ENCODE results near the gene COX5B.
A peak's percentile ranks its signal among the peaks of the same experiment; 100 is the strongest.
"Not testable (repeated sequence)": the region's sequence is repeated elsewhere in the genome, so short reads cannot be mapped to it uniquely, and the experiment has no call there.

COX5B gene

GRCh38 chr2:97618939-97619827, 26.7 kb upstream of the COX5B start:
- H3K4me1 ChIP-seq (ENCODE audit: control insufficient read depth in 5 of 5, insufficient read depth in 5 of 5, low read length in 5 of 5); H3K27me3 ChIP-seq (ENCODE audit: control insufficient read depth in 5 of 5, insufficient read depth in 4 of 5, low read length in 5 of 5); H3K27ac ChIP-seq (ENCODE audit: low read depth, low read length); H3K9me3 ChIP-seq (ENCODE audit: control insufficient read depth in 5 of 5, low read length in 5 of 5); H3K4me3 ChIP-seq (ENCODE audit: low read depth in 1 of 5, low read length in 5 of 5); H3K36me3 ChIP-seq (ENCODE audit: control insufficient read depth in 5 of 5, insufficient read depth in 5 of 5, low read length in 5 of 5); H3K9ac ChIP-seq (ENCODE audit: low read length in 5 of 5): not testable (repeated sequence)

- H3K9ac ChIP-seq (ENCODE audit: low read length in 5 of 5); H3K4me1 ChIP-seq (ENCODE audit: control insufficient read depth in 5 of 5, insufficient read depth in 5 of 5, low read length in 5 of 5); H3K36me3 ChIP-seq (ENCODE audit: control insufficient read depth in 5 of 5, insufficient read depth in 5 of 5, low read length in 5 of 5); H3K4me3 ChIP-seq (ENCODE audit: low read depth in 1 of 5, low read length in 5 of 5); H3K9me3 ChIP-seq (ENCODE audit: control insufficient read depth in 5 of 5, low read length in 5 of 5); H3K27ac ChIP-seq (ENCODE audit: low read depth, low read length); H3K27me3 ChIP-seq (ENCODE audit: control insufficient read depth in 5 of 5, insufficient read depth in 4 of 5, low read length in 5 of 5): not testable (repeated sequence)
Measured at GRCh38 chr2:97620492-97620891, 25.4 kb upstream of the COX5B start.

GRCh38 chr2:97622976-97623375, 22.9 kb upstream of the COX5B start:
- not testable (repeated sequence) for H3K27ac ChIP-seq (ENCODE audit: low read depth, low read length); H3K9me3 ChIP-seq (ENCODE audit: control insufficient read depth in 5 of 5, low read length in 5 of 5); H3K4me1 ChIP-seq (ENCODE audit: control insufficient read depth in 5 of 5, insufficient read depth in 5 of 5, low read length in 5 of 5); H3K4me3 ChIP-seq (ENCODE audit: low read depth in 1 of 5, low read length in 5 of 5); H3K36me3 ChIP-seq (ENCODE audit: control insufficient read depth in 5 of 5, insufficient read depth in 5 of 5, low read length in 5 of 5); H3K27me3 ChIP-seq (ENCODE audit: control insufficient read depth in 5 of 5, insufficient read depth in 4 of 5, low read length in 5 of 5); H3K9ac ChIP-seq (ENCODE audit: low read length in 5 of 5)

- not testable (repeated sequence) for H3K9ac ChIP-seq (ENCODE audit: low read length in 5 of 5); H3K4me3 ChIP-seq (ENCODE audit: low read depth in 1 of 5, low read length in 5 of 5); H3K27ac ChIP-seq (ENCODE audit: low read depth, low read length); H3K36me3 ChIP-seq (ENCODE audit: control insufficient read depth in 5 of 5, insufficient read depth in 5 of 5, low read length in 5 of 5); H3K4me1 ChIP-seq (ENCODE audit: control insufficient read depth in 5 of 5, insufficient read depth in 5 of 5, low read length in 5 of 5); H3K9me3 ChIP-seq (ENCODE audit: control insufficient read depth in 5 of 5, low read length in 5 of 5); H3K27me3 ChIP-seq (ENCODE audit: control insufficient read depth in 5 of 5, insufficient read depth in 4 of 5, low read length in 5 of 5)
Measured at GRCh38 chr2:97625354-97626048, 20.4 kb upstream of the COX5B start.

GRCh38 chr2:97626049-97626430, 19.8 kb upstream of the COX5B start:
- not testable (repeated sequence) for H3K9ac ChIP-seq (ENCODE audit: low read length in 5 of 5); H3K27me3 ChIP-seq (ENCODE audit: control insufficient read depth in 5 of 5, insufficient read depth in 4 of 5, low read length in 5 of 5); H3K4me3 ChIP-seq (ENCODE audit: low read depth in 1 of 5, low read length in 5 of 5); H3K9me3 ChIP-seq (ENCODE audit: control insufficient read depth in 5 of 5, low read length in 5 of 5); H3K4me1 ChIP-seq (ENCODE audit: control insufficient read depth in 5 of 5, insufficient read depth in 5 of 5, low read length in 5 of 5); H3K36me3 ChIP-seq (ENCODE audit: control insufficient read depth in 5 of 5, insufficient read depth in 5 of 5, low read length in 5 of 5); H3K27ac ChIP-seq (ENCODE audit: low read depth, low read length)

- Histone ChIP-seq H3K27ac (ENCODE audit: low read depth, low read length) (no peak overlapping the region), H3K9ac (ENCODE audit: low read length in 5 of 5) (no peak overlapping the region), H3K4me1 (ENCODE audit: control insufficient read depth in 5 of 5, insufficient read depth in 5 of 5, low read length in 5 of 5) (peaks cover 2 to 23% (median 19%) of the 10 kb centered on the region in 5 donors), H3K4me3 (ENCODE audit: low read depth in 1 of 5, low read length in 5 of 5) (no peak overlapping the region), H3K27me3 (ENCODE audit: control insufficient read depth in 5 of 5, insufficient read depth in 4 of 5, low read length in 5 of 5) (no peaks in the 10 kb centered on the region), H3K36me3 (ENCODE audit: control insufficient read depth in 5 of 5, insufficient read depth in 5 of 5, low read length in 5 of 5) (peaks cover 11 to 22% (median 20%) of the 10 kb centered on the region in 5 donors), H3K9me3 (ENCODE audit: control insufficient read depth in 5 of 5, low read length in 5 of 5) (no peaks in the 10 kb centered on the region)
Measured at GRCh38 chr2:97644023-97644717, 1.7 kb upstream of the COX5B start.

GRCh38 chr2:97645112-97645694, 659 bp upstream of the COX5B start:
- peaks cover 2 to 23% (median 19%) of the 10 kb centered on the region in 5 donors for H3K4me1 ChIP-seq (ENCODE audit: control insufficient read depth in 5 of 5, insufficient read depth in 5 of 5, low read length in 5 of 5)
- H3K36me3 ChIP-seq (ENCODE audit: control insufficient read depth in 5 of 5, insufficient read depth in 5 of 5, low read length in 5 of 5): peaks cover 14 to 29% (median 27%) of the 10 kb centered on the region in 5 donors
- peak overlapping the region; percentile 87 for H3K27ac ChIP-seq (ENCODE audit: low read depth, low read length)
- peak overlapping the region; percentile 73 to 96 (median 91) for H3K4me3 ChIP-seq (ENCODE audit: low read depth in 1 of 5, low read length in 5 of 5)
- no peaks in the 10 kb centered on the region for H3K27me3 ChIP-seq (ENCODE audit: control insufficient read depth in 5 of 5, insufficient read depth in 4 of 5, low read length in 5 of 5)
- peak overlapping the region; percentile 75 to 99 (median 81) for H3K9ac ChIP-seq (ENCODE audit: low read length in 5 of 5)
- H3K9me3 ChIP-seq (ENCODE audit: control insufficient read depth in 5 of 5, low read length in 5 of 5): no peaks in the 10 kb centered on the region

- Histone ChIP-seq H3K9me3 (ENCODE audit: control insufficient read depth in 5 of 5, low read length in 5 of 5) (no peaks in the 10 kb centered on the region), H3K9ac (ENCODE audit: low read length in 5 of 5) (peak overlapping the region in 3 of 5 donors; percentile 96 to 99 (median 99)), H3K36me3 (ENCODE audit: control insufficient read depth in 5 of 5, insufficient read depth in 5 of 5, low read length in 5 of 5) (peaks cover 18 to 36% (median 33%) of the 10 kb centered on the region in 5 donors), H3K4me3 (ENCODE audit: low read depth in 1 of 5, low read length in 5 of 5) (peak overlapping the region; percentile 63 to 99 (median 94)), H3K27ac (ENCODE audit: low read depth, low read length) (peak overlapping the region; percentile 90), H3K4me1 (ENCODE audit: control insufficient read depth in 5 of 5, insufficient read depth in 5 of 5, low read length in 5 of 5) (peaks cover 2 to 23% (median 19%) of the 10 kb centered on the region in 5 donors), H3K27me3 (ENCODE audit: control insufficient read depth in 5 of 5, insufficient read depth in 4 of 5, low read length in 5 of 5) (no peaks in the 10 kb centered on the region)
Measured at GRCh38 chr2:97646977-97647376, 1.1 kb downstream of the COX5B start.

- Histone ChIP-seq H3K9ac (ENCODE audit: low read length in 5 of 5) (no peak overlapping the region), H3K9me3 (ENCODE audit: control insufficient read depth in 5 of 5, low read length in 5 of 5) (peaks cover 3 to 16% (median 3%) of the 10 kb centered on the region in 5 donors), H3K36me3 (ENCODE audit: control insufficient read depth in 5 of 5, insufficient read depth in 5 of 5, low read length in 5 of 5) (peaks cover 18 to 57% (median 45%) of the 10 kb centered on the region in 5 donors), H3K4me1 (ENCODE audit: control insufficient read depth in 5 of 5, insufficient read depth in 5 of 5, low read length in 5 of 5) (peaks cover 2 to 14% (median 9%) of the 10 kb centered on the region in 5 donors), H3K27me3 (ENCODE audit: control insufficient read depth in 5 of 5, insufficient read depth in 4 of 5, low read length in 5 of 5) (no peaks in the 10 kb centered on the region), H3K27ac (ENCODE audit: low read depth, low read length) (no peak overlapping the region), H3K4me3 (ENCODE audit: low read depth in 1 of 5, low read length in 5 of 5) (no peak overlapping the region)
Measured at GRCh38 chr2:97651114-97651513, 5.3 kb downstream of the COX5B start.

Data from subcutaneous abdominal adipose tissue (tissue), 5 donors.